ENCODE measurements around the gene TRMT1. TPM values are rescaled to one million over a fixed set of nuclear protein-coding genes. Genes with fewer than 3 reads are reported as not detected.
A peak's percentile ranks its signal among the peaks of the same experiment; 100 is the strongest.
"Not testable (repeated sequence)": the region's sequence is repeated elsewhere in the genome, so short reads cannot be mapped to it uniquely, and the experiment has no call there.

TRMT1 gene
- total RNA-seq, result 15.8 TPM

- ATAC-seq (peak; percentile 78), DNase-seq (ENCODE audit: low spot score) (peak; percentile 94)
Observed at GRCh38 chr19:13116282-13117175, at the start of gene TRMT1. TSS of gene TRMT1 (minus strand) at chr19:13116740. CDS start at chr19:13116399, 341 bp downstream.

- ATAC-seq; DNase-seq (ENCODE audit: low spot score): not testable (repeated sequence)
Observed at GRCh38 chr19:13166151-13166550, 49.6 kb upstream of the TRMT1 start.

- DNase-seq (ENCODE audit: low spot score), result no peak
Observed at GRCh38 chr19:13165162-13165997, 48.8 kb upstream of the TRMT1 start.

GRCh38 chr19:13164343-13165161 is 48.0 kb upstream of the TRMT1 start:
- ATAC-seq, result no peak

More at GRCh38 chr19:13165162-13165997, 48.8 kb upstream of the TRMT1 start:
- ATAC-seq, result no peak

GRCh38 chr19:13163609-13164342 is 47.2 kb upstream of the TRMT1 start:
- peak; percentile 65 for DNase-seq (ENCODE audit: low spot score)
- no peak for ATAC-seq

More at GRCh38 chr19:13164343-13165161, 48.0 kb upstream of the TRMT1 start:
- peak; percentile 58 for DNase-seq (ENCODE audit: low spot score)

- DNase-seq (ENCODE audit: low spot score), result peak; percentile 100
- ATAC-seq, result peak; percentile 87
Observed at GRCh38 chr19:13162724-13163608, 46.4 kb upstream of the TRMT1 start.

- no peak for DNase-seq (ENCODE audit: low spot score)
- ATAC-seq, result no peak
Observed at GRCh38 chr19:13160557-13160956, 44.0 kb upstream of the TRMT1 start.

GRCh38 chr19:13159713-13160112 is 43.2 kb upstream of the TRMT1 start:
- ATAC-seq (no peak), DNase-seq (ENCODE audit: low spot score) (no peak)

- peak; percentile 94 for DNase-seq (ENCODE audit: low spot score)
- ATAC-seq, result peak; percentile 53
Observed at GRCh38 chr19:13155472-13156359, 39.2 kb upstream of the TRMT1 start.

GRCh38 chr19:13154911-13155471 is 38.5 kb upstream of the TRMT1 start:
- ATAC-seq (no peak), DNase-seq (ENCODE audit: low spot score) (peak; percentile 79)

GRCh38 chr19:13154241-13154778 is 37.8 kb upstream of the TRMT1 start:
- ATAC-seq, result peak; percentile 30
- peak; percentile 96 for DNase-seq (ENCODE audit: low spot score)

GRCh38 chr19:13153569-13154240 is 37.2 kb upstream of the TRMT1 start:
- ATAC-seq (no peak), DNase-seq (ENCODE audit: low spot score) (peak; percentile 63)

GRCh38 chr19:13152974-13153568 is 36.5 kb upstream of the TRMT1 start:
- DNase-seq (ENCODE audit: low spot score), result peak; percentile 99
- ATAC-seq, result peak; percentile 36

GRCh38 chr19:13152356-13152973 is 35.9 kb upstream of the TRMT1 start:
- ATAC-seq, result peak; percentile 0
- no peak for DNase-seq (ENCODE audit: low spot score)

GRCh38 chr19:13151605-13152355 is 35.2 kb upstream of the TRMT1 start:
- peak; percentile 98 for DNase-seq (ENCODE audit: low spot score)
- ATAC-seq, result peak; percentile 52
